Measurements from ENCODE around the gene PFKL.
"Not testable (repeated sequence)": the region's sequence is repeated elsewhere in the genome, so short reads cannot be mapped to it uniquely, and the experiment has no call there.

PFKL gene

GRCh38 chr21:44295163-44295573 lies 4.7 kb upstream of the PFKL start:
- DNase-seq = peak; percentile 54

- no peak for DNase-seq
These were observed 4.2 kb upstream of the PFKL start for GRCh38 chr21:44295646-44296045.

GRCh38 chr21:44296103-44296519 lies 3.7 kb upstream of the PFKL start:
- no peak for DNase-seq

- DNase-seq = no peak
These were observed 2.9 kb upstream of the PFKL start for GRCh38 chr21:44296916-44297315.

- DNase-seq = peak; percentile 51
These were observed 2.1 kb upstream of the PFKL start for GRCh38 chr21:44297525-44298290.

- peak; percentile 6 for DNase-seq
These were observed 1.6 kb upstream of the PFKL start for GRCh38 chr21:44298301-44298700.

- DNase-seq = no peak
These were observed 782 bp upstream of the PFKL start for GRCh38 chr21:44299085-44299457.

GRCh38 chr21:44300262-44300959 lies 558 bp downstream of the PFKL start:
- no peak for DNase-seq

GRCh38 chr21:44301141-44301540 lies 1.3 kb downstream of the PFKL start:
- no peak for DNase-seq

DNA sequence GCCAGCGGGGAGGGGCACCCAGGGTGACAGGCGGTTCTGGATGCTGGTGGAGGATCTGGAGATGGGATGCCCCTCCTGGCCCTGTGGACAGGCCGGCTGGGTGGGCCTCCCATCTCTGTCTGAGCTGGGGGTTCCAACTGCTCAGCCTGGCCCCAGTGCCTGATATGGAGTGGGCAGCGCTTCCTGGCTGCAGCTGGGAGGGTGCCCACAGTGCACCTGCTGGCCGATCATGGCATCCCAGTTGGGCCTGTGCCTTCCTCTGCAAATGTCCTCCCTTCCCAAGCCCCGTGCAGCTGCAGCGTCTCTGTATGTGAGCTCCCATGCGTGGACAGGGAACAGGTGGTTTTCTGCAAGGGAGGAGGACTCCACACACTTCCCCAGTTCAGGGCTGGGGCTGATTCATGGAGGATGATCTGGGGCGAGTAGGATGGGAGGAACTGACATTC lies 2.1 kb downstream of the PFKL start:
- no peak for DNase-seq

DNA sequence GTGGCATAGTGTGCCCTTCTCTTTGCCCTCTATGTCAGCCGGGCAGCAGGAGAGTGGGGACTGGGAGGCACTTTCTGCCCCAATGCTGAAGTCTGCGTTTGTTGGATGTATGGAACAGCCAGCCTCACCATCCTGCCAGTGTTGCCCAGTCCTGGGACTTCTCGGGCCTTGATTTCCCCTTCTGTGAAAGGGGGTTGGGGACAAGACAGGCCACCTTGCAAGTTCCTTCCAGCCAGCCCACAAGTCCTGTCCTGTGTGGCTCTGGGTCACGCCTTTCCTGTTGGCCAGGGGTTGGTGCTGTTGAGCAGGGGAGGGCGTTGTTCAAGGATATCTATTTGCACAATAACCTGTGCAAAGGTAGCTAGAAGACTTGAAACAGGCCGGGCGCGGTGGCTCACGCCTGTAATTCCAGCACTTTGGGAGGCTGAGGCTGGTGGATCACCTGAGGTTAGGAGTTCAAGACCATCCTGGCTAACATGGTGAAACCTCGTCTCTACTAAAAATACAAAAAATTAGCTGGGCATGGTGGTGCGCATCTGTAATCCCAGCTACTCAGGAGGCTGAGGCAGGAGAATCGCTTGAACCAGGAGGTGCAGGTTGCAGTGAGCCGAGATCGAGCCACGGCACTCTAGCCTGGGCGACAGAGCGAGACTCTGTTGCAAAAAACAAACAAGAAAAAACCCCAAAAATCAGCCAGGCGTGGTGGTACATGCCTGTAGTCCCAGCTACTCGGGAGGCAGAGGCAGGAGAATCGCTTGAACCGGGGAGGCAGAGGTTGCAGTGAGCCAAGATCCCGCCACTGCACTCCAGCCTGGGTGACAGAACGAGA lies 2.9 kb downstream of the PFKL start:
- DNase-seq = not testable (repeated sequence)

DNA sequence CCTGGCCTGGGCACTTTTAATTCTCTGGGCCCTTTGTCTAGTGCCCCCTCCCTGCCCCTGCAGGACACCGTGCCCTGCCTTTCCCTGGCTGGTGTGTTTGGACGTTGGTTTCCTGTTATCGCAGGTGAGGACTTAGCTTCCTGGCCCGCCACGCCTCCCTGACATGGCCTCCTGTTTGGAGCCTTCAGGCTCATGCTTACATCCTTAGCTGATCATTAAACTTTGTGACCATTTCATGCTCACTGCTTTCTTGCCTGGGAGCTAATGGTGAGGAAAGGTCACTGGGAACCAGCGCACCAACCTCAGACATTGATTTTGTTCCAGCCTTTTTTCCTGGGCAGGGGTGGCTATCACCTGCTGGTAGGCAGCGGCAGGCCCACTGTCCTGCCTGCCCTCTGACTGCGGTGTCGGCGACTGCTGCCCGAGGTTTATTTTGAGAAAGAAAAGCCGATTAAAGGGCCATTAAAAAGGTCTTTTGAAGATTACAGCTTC lies 3.7 kb downstream of the PFKL start:
- no peak for DNase-seq

- DNase-seq = no peak
These were observed 4.3 kb downstream of the PFKL start for GRCh38 chr21:44304011-44304616.

- peak; percentile 55 for DNase-seq
These were observed 5.0 kb downstream of the PFKL start for GRCh38 chr21:44304877-44305293.

DNA sequence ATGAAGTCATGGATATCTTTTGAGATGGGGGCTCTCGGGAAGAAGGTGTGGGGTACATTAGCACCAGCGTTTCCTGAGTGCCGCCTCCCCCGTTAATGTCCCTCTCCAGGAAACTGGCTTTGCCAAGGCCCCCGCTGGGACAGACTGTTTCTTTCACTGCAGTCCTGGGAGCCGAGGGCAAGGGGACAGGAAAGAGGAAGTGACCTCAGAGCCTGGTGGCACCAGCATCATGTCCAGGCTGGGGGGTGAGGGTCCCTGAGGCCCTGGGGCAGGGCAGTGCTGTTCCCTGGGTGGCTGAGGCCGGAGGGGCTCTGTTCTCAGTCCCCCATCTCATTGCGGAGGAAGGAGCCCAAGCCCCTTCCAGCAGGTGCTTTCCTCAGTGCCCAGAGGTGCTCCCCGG lies 5.8 kb downstream of the PFKL start:
- no peak for DNase-seq

DNA sequence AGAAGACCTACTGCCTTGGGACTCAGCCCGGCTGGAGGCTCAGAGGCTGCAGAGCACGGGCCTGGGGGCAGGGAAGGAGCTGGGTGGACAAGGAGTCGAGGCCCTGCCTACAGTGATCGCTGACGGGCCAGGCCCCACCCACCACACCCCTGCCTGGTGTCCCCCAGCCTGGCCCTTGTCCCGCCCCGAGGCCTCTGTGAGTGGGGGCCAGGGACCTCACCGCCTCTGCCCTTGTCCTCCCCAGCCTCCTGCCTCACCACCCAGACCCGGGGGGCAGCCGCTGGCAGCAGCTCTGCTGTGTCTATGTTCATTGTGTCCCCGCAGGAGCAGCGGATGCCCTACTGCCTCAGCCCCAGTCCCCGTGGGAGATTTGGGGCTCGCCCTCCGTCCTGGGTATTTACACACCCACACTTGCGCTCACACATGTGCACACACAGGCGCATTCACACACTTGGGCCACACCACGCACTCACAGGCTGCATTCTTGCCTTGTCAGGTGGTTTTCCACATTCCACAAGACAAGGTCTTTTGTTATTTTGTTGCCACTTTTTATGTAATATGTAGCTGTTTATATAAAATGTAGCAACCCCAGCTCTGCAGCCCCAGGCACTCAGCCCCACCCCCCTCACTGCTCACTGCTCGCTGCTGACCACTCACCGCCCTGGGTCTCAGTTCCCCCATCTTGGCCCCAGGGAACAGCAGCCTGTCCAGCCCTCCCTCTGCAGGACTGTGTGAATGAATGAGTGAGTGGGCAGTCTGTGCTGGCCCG lies 7.3 kb downstream of the PFKL start:
- no peak for DNase-seq

- DNase-seq = no peak
These were observed 11.0 kb downstream of the PFKL start for GRCh38 chr21:44310628-44311507.

DNA sequence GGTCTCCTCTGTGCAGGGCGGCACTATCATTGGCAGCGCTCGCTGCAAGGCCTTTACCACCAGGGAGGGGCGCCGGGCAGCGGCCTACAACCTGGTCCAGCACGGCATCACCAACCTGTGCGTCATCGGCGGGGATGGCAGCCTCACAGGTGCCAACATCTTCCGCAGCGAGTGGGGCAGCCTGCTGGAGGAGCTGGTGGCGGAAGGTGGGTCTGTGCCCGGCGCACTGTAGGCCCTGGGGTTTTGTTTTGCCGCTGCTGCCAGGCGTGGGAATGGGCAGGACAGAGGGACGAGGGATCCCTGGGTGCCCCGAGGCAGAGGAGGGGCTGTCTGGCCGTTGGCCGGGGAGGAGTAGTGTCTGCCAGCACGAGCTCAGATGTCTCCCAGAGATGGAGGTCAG lies 12.2 kb downstream of the PFKL start:
- no peak for DNase-seq

DNA sequence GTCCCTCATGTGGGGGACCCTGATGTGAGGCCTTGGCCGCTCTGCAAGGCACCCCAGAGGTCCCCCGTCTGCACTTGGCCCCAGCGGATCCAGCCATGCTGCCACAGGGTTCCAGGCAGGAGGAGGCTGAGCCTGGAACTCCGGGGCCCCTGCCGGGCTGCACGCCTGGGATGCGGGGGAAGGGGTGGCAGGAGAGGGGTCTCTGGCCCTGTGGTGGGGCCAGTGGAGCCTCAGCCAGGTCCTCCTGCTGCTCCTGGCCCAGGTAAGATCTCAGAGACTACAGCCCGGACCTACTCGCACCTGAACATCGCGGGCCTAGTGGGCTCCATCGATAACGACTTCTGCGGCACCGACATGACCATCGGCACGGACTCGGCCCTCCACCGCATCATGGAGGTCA lies 12.9 kb downstream of the PFKL start:
- DNase-seq = no peak

DNA sequence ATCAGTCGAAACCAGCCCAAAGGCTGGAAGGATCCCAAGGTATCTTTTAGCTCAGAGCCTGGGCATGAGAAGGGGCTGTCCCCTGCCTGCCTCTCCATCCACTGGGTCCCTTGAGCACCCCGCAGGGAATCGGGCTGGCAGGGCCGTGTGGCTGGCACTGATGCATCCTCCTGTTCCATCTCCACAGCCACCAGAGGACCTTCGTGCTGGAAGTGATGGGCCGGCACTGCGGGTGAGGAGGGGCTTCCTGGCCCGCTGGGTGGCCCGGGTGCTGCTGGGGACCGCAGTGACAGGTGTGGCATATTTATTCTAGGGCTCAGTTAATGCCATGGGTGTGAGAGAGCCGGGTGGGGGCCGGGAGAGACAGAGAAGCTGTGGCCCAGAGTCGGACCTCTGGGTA lies 13.6 kb downstream of the PFKL start:
- no peak for DNase-seq

DNA sequence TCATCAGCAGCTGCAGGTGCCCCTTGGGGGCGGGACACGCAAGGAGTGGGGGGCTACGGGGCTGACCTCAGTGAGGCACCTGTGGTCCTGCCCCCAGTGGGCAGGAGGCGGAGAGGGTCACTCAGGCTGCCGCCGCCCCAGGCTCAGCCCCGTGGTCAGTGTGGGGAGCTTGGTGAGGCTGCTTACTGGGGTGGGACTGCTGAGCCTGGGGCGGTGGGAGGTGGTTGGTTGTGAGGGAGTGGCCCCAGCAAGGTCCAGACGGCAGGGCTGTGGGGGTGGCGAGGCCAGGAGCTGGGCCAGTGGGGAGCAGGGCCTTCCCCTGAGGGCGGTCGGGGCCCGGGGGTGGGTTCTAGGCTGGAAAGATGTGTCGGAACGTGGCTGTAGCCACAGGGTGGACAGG lies 14.3 kb downstream of the PFKL start:
- no peak for DNase-seq
